Prostate gland (tissue), 2 donors: Measurements from ENCODE around the gene GNAQ. TPM values are rescaled to one million over a fixed set of nuclear protein-coding genes. Genes with fewer than 3 reads are reported as not detected.
A peak's percentile ranks its signal among the peaks of the same experiment; 100 is the strongest.

Source experiments
- DNase-seq: peaks from one replicate; pipeline ENCODE4 v3.0.0-alpha.2; 2019; ENCODE audit warnings: low spot score
- H3K27ac ChIP-seq, 2 donors: fragments of 200-600 bp; sonication (generic); 2 replicates each; pipeline ENCODE4 v1.5.1; 2017 to 2019
- H3K27me3 ChIP-seq: fragments of 200-600 bp; sonication (generic); replicated peaks from 2 replicates; pipeline ENCODE4 v1.5.1; 2019; ENCODE audit not compliant: insufficient read depth
- H3K36me3 ChIP-seq, 2 donors: fragments of 200-600 bp; sonication (generic); 1 replicate in 1 of 2; 2 replicates in 1 of 2; pipeline versions ENCODE4 v1.5.1 to v1.8.1; 2017 to 2019
- H3K4me1 ChIP-seq: fragments of 200-600 bp; sonication (generic); replicated peaks from 2 replicates; pipeline ENCODE4 v1.5.1; 2019
- H3K4me3 ChIP-seq, 2 donors: fragments of 200-600 bp; sonication (generic); 2 replicates each; pipeline ENCODE4 v1.5.1; 2017 to 2019
- H3K9me3 ChIP-seq: fragments of 200-600 bp; sonication (generic); 2 replicates; pipeline ENCODE4 v1.5.1; 2017
- CTCF ChIP-seq, 4 experiments: fragments of 200-600 bp in 2 of 4; fragments of 450-650 bp in 2 of 4; sonication (generic) in 2 of 4; IDR thresholded peaks; 1 replicate in 3 of 4; 2 replicates in 1 of 4; pipeline ENCODE4 v1.5.1; 2016 to 2019; ENCODE audit warnings: antibody characterized with exemption in 4 of 4, mild to moderate bottlenecking in 2 of 4, moderate library complexity in 2 of 4
- POLR2A ChIP-seq: fragments of 450-650 bp; IDR thresholded peaks from one replicate; pipeline ENCODE4 v1.6.1; 2016; ENCODE audit warnings: antibody characterized with exemption, mild to moderate bottlenecking
- POLR2AphosphoS5 ChIP-seq: sonication (generic); formaldehyde crosslinking; IDR thresholded peaks from one replicate; pipeline ENCODE4 v1.6.1; 2017; ENCODE audit warnings: antibody characterized with exemption
- WGBS: methylation state at CpG from one replicate; pipeline ENCODE4 v1.1.5; 2018; 5-methylcytosine and 5-hydroxymethylcytosine counted together
- intact Hi-C: fragments of 100-400 bp; cut with DNase I; formaldehyde crosslinking; loops from one replicate; pipeline ENCODE4 v1.14.2; 2022
- total RNA-seq, 2 donors: library from RNA; depleted of rRNA; stranded (reverse); fragments of >200 nt; gene quantifications; one replicate each; pipeline ENCODE4 v1.1.0, GENCODE V29; 2016

Gene GNAQ
- total RNA-seq, 2 donors from 2014 or later, result 35.0 to 43.7 TPM

- no peak overlapping the region for H3K27ac ChIP-seq
- H3K36me3 ChIP-seq, result no peaks in the 10 kb centered on the region
- no peak overlapping the region for H3K4me3 ChIP-seq
- no peak for TF ChIP-seq POLR2A
- TF ChIP-seq CTCF (IDR thresholded peaks at IDR 0.05), result no peak
- TF ChIP-seq POLR2AphosphoS5, result no peak
- no peaks in the 10 kb centered on the region for H3K9me3 ChIP-seq
- DNase-seq, result no peak
- no peaks in the 10 kb centered on the region for H3K4me1 ChIP-seq
- intact Hi-C loops, result no loop called here
- 92% methylated on average over 3 of the region's 3 CpGs for WGBS
- no peaks in the 10 kb centered on the region for H3K27me3 ChIP-seq
Measured at GRCh38 chr9:77800924-77801551, 230.6 kb downstream of the GNAQ start.

- no peak for DNase-seq
- intact Hi-C loops, result no loop called here
- Histone ChIP-seq H3K9me3 (no peaks in the 10 kb centered on the region), H3K27me3 (no peaks in the 10 kb centered on the region), H3K4me3 (no peak overlapping the region), H3K27ac (no peak overlapping the region), H3K36me3 (no peaks in the 10 kb centered on the region), H3K4me1 (no peaks in the 10 kb centered on the region)
- TF ChIP-seq CTCF (IDR thresholded peaks at IDR 0.05) (no peak), POLR2A (no peak)
- 93% methylated on average over 1 of the region's 1 CpG for WGBS
Measured at GRCh38 chr9:77798140-77798539, 233.5 kb downstream of the GNAQ start.

GRCh38 chr9:77794985-77795384 is 236.6 kb downstream of the GNAQ start:
- no peak for TF ChIP-seq POLR2AphosphoS5

GRCh38 chr9:77793849-77794248 is 237.8 kb downstream of the GNAQ start:
- intact Hi-C loops, result no loop called here

More at GRCh38 chr9:77794985-77795384, 236.6 kb downstream of the GNAQ start:
- 91% methylated on average over 3 of the region's 3 CpGs for WGBS
- H3K4me1 ChIP-seq, result no peaks in the 10 kb centered on the region
- no peaks in the 10 kb centered on the region for H3K9me3 ChIP-seq
- no peaks in the 10 kb centered on the region for H3K27me3 ChIP-seq
- H3K27ac ChIP-seq, result no peak overlapping the region
- no peak for DNase-seq
- H3K36me3 ChIP-seq, result no peaks in the 10 kb centered on the region
- intact Hi-C loops, result no loop called here
- H3K4me3 ChIP-seq, result no peak overlapping the region

GRCh38 chr9:77789891-77790290 is 241.7 kb downstream of the GNAQ start:
- H3K27ac ChIP-seq, result no peak overlapping the region
- H3K4me1 ChIP-seq, result no peaks in the 10 kb centered on the region
- 95% methylated on average over 5 of the region's 5 CpGs for WGBS
- no peaks in the 10 kb centered on the region for H3K9me3 ChIP-seq
- no peaks in the 10 kb centered on the region for H3K27me3 ChIP-seq
- intact Hi-C loops, result no loop called here
- no peaks in the 10 kb centered on the region for H3K36me3 ChIP-seq
- DNase-seq, result no peak
- H3K4me3 ChIP-seq, result no peak overlapping the region
- TF ChIP-seq CTCF (IDR thresholded peaks at IDR 0.05) (no peak), POLR2AphosphoS5 (no peak), POLR2A (no peak)

More at GRCh38 chr9:77793849-77794248, 237.8 kb downstream of the GNAQ start:
- no peaks in the 10 kb centered on the region for H3K4me1 ChIP-seq
- peak in 1 of 4 experiments; percentile 28 for TF ChIP-seq CTCF (IDR thresholded peaks at IDR 0.05)
- no peak for TF ChIP-seq POLR2AphosphoS5
- no peak for TF ChIP-seq POLR2A
- H3K27me3 ChIP-seq, result no peaks in the 10 kb centered on the region
- H3K4me3 ChIP-seq, result no peak overlapping the region
- H3K9me3 ChIP-seq, result no peaks in the 10 kb centered on the region
- H3K36me3 ChIP-seq, result no peaks in the 10 kb centered on the region
- whole genome bisulfite sequencing, result 77% methylated on average over 2 of the region's 2 CpGs
- H3K27ac ChIP-seq, result no peak overlapping the region
- no peak for DNase-seq
